SK-N-SH treated with all-trans-retinoic acid at 6 μM for 48 hours (cell line): ENCODE results near the gene FOXJ2.

Experiments used
- ATAC-seq: fragments of 200-7000 bp; cut with Tn5 transposase; 3 replicates; pipeline ENCODE4 v1.9.1; 2020; ENCODE audit warnings: mild to moderate bottlenecking, moderate library complexity
- ARNTL ChIP-seq: fragments of 450-650 bp; formaldehyde crosslinking; IDR thresholded peaks from 2 replicates; pipeline ENCODE4 v1.5.0; 2020; ENCODE audit warnings: low read depth, mild to moderate bottlenecking, moderate library complexity, borderline replicate concordance
- BACH2 ChIP-seq: fragments of 250-450 bp; sonication (Bioruptor Pico); IDR thresholded peaks from 2 replicates; pipeline ENCODE4 v1.9.0; 2021; ENCODE audit warnings: mild to moderate bottlenecking, borderline replicate concordance
- CSDC2 ChIP-seq: fragments of 250-450 bp; sonication (Bioruptor Pico); IDR thresholded peaks from 2 replicates; pipeline ENCODE4 v1.5.0; 2020; ENCODE audit warnings: mild to moderate bottlenecking, moderate library complexity
- GLIS3 ChIP-seq: fragments of 250-450 bp; sonication (Bioruptor Pico); IDR thresholded peaks from 2 replicates; pipeline ENCODE4 v1.5.0; 2020; ENCODE audit warnings: mild to moderate bottlenecking, moderate library complexity
- OSR1 ChIP-seq: fragments of 250-450 bp; sonication (Bioruptor Pico); IDR thresholded peaks from 2 replicates; pipeline ENCODE4 v1.8.0; 2022; ENCODE audit warnings: moderate library complexity, mild to moderate bottlenecking, inconsistent platforms
- PPARA ChIP-seq: fragments of 250-450 bp; sonication (Bioruptor Pico); IDR thresholded peaks from 2 replicates; pipeline ENCODE4 v1.5.0; 2020; ENCODE audit warnings: mild to moderate bottlenecking, borderline replicate concordance
- SNAI2 ChIP-seq: fragments of 250-450 bp; sonication (Bioruptor Pico); IDR thresholded peaks from 2 replicates; pipeline ENCODE4 v1.5.0; 2020; ENCODE audit warnings: mild to moderate bottlenecking, moderate library complexity
- TOX ChIP-seq: fragments of 250-450 bp; sonication (Bioruptor Pico); IDR thresholded peaks from 2 replicates; pipeline ENCODE4 v1.8.0; 2021; ENCODE audit warnings: mild to moderate bottlenecking, moderate library complexity, borderline replicate concordance
- ZC3H10 ChIP-seq: fragments of 250-450 bp; sonication (Bioruptor Pico); IDR thresholded peaks from 2 replicates; pipeline ENCODE4 v1.5.1; 2021; ENCODE audit warnings: mild to moderate bottlenecking, moderate library complexity
- ZFP3 ChIP-seq: fragments of 250-450 bp; sonication (Bioruptor Pico); IDR thresholded peaks from 2 replicates; pipeline ENCODE4 v1.5.0; 2020; ENCODE audit warnings: mild to moderate bottlenecking, moderate library complexity
- ZFP30 ChIP-seq: fragments of 450-650 bp; formaldehyde crosslinking; IDR thresholded peaks from 2 replicates; pipeline ENCODE4 v1.5.0; 2022; ENCODE audit warnings: mild to moderate bottlenecking, moderate library complexity
- ZNF565 ChIP-seq: fragments of 450-650 bp; formaldehyde crosslinking; conservative IDR thresholded peaks from 2 replicates; pipeline ENCODE4 v1.5.0; 2020; ENCODE audit warnings: low read depth, mild to moderate bottlenecking, moderate library complexity
- ZNF8 ChIP-seq: fragments of 450-650 bp; formaldehyde crosslinking; IDR thresholded peaks from 2 replicates; pipeline ENCODE4 v1.5.0; 2020; ENCODE audit warnings: mild to moderate bottlenecking, moderate library complexity
- TF ChIP-seq, protein P1 (sequence below): fragments of 250-450 bp; sonication (Bioruptor Pico); IDR thresholded peaks from 2 replicates; pipeline ENCODE4 v1.5.0; 2020; ENCODE audit warnings: mild to moderate bottlenecking, moderate library complexity
- TF ChIP-seq, protein P2 (sequence below): fragments of 250-450 bp; sonication (Bioruptor Pico); IDR thresholded peaks from 2 replicates; pipeline ENCODE4 v1.8.0; 2020; ENCODE audit warnings: mild to moderate bottlenecking, moderate library complexity, borderline replicate concordance
- TF ChIP-seq, protein P3 (sequence below): fragments of 250-450 bp; sonication (Bioruptor Pico); IDR thresholded peaks from 2 replicates; pipeline ENCODE4 v1.5.1; 2020; ENCODE audit warnings: low read depth, mild to moderate bottlenecking, moderate library complexity
- TF ChIP-seq, protein P4 (sequence below): fragments of 250-450 bp; sonication (Bioruptor Pico); IDR thresholded peaks from 2 replicates; pipeline ENCODE4 v1.5.1; 2021; ENCODE audit warnings: mild to moderate bottlenecking, moderate library complexity
- TF ChIP-seq, protein P5 (sequence below): fragments of 250-450 bp; sonication (Bioruptor Pico); IDR thresholded peaks from 2 replicates; pipeline ENCODE4 v1.8.0; 2021; ENCODE audit warnings: low read depth, mild to moderate bottlenecking, moderate library complexity, borderline replicate concordance

FOXJ2 gene

DNA sequence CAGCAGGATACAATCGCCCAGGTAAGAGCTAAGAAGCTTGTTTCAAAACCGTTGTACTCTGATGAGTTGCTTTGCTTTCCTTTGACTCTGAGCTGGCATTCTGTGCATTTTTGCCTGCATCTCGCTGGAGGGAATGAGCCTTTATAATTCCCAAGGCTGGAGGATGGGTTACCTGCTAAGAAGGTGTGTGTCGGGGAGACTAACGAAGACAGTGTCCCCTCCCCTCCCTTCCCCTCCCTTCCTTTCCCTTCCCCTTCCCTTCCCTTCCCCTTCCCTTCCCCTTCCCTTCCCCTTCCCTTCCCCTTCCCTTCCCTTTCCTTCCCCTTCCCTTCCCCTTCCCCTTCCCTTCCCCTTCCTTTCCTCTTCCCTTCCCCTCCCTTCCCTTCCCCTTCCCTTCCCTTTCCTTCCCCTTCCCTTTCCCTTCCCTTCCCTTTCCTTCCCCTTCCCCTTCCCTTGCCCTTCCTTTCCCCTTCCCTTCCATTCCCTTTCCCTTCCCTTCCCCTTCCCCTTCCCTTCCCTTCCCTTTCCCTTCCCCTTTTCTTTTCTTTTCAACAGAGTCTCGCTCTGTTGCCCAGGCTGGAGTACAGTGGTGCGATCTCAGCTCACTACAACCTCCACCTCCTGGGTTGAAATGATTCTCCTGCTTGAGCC lies 18.2 kb downstream of the FOXJ2 start:
- TF ChIP-seq ZFP3 (no peak), SNAI2 (CRISPR knock-in tag) (no peak), TOX (CRISPR knock-in tag) (no peak)
- TF ChIP-seq, protein P1, sequence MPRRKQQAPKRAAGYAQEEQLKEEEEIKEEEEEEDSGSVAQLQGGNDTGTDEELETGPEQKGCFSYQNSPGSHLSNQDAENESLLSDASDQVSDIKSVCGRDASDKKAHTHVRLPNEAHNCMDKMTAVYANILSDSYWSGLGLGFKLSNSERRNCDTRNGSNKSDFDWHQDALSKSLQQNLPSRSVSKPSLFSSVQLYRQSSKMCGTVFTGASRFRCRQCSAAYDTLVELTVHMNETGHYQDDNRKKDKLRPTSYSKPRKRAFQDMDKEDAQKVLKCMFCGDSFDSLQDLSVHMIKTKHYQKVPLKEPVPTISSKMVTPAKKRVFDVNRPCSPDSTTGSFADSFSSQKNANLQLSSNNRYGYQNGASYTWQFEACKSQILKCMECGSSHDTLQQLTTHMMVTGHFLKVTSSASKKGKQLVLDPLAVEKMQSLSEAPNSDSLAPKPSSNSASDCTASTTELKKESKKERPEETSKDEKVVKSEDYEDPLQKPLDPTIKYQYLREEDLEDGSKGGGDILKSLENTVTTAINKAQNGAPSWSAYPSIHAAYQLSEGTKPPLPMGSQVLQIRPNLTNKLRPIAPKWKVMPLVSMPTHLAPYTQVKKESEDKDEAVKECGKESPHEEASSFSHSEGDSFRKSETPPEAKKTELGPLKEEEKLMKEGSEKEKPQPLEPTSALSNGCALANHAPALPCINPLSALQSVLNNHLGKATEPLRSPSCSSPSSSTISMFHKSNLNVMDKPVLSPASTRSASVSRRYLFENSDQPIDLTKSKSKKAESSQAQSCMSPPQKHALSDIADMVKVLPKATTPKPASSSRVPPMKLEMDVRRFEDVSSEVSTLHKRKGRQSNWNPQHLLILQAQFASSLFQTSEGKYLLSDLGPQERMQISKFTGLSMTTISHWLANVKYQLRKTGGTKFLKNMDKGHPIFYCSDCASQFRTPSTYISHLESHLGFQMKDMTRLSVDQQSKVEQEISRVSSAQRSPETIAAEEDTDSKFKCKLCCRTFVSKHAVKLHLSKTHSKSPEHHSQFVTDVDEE (CRISPR knock-in tag) = no peak
- TF ChIP-seq, all 23 proteins: peak for 0
- ATAC-seq = no peak

DNA sequence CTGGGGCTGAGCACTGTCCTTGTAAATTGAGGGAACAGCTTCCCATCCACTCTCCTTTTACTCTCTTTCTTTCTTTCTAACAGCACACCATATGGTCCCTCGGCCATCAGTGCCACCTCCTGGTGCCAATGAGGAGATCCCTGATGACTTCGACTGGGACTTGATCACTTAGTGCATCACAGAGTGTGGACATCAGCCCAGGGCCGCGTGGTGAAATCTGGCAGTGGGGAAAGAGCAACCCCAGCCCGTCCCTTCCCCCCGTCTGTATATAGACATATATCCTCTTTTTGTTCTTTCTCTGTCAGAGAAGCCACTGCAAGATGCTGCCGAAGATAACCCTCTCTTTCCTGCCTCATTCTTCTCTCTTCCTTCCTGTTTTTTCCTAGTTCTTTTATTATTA lies 20.2 kb downstream of the FOXJ2 start:
- TF ChIP-seq, protein P2, sequence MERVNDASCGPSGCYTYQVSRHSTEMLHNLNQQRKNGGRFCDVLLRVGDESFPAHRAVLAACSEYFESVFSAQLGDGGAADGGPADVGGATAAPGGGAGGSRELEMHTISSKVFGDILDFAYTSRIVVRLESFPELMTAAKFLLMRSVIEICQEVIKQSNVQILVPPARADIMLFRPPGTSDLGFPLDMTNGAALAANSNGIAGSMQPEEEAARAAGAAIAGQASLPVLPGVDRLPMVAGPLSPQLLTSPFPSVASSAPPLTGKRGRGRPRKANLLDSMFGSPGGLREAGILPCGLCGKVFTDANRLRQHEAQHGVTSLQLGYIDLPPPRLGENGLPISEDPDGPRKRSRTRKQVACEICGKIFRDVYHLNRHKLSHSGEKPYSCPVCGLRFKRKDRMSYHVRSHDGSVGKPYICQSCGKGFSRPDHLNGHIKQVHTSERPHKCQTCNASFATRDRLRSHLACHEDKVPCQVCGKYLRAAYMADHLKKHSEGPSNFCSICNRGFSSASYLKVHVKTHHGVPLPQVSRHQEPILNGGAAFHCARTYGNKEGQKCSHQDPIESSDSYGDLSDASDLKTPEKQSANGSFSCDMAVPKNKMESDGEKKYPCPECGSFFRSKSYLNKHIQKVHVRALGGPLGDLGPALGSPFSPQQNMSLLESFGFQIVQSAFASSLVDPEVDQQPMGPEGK (CRISPR knock-in tag) = no peak
- TF ChIP-seq CSDC2 (CRISPR knock-in tag) = no peak
- no peak for TF ChIP-seq TOX (CRISPR knock-in tag)
- no peak for TF ChIP-seq BACH2 (CRISPR knock-in tag)
- TF ChIP-seq, protein P3, sequence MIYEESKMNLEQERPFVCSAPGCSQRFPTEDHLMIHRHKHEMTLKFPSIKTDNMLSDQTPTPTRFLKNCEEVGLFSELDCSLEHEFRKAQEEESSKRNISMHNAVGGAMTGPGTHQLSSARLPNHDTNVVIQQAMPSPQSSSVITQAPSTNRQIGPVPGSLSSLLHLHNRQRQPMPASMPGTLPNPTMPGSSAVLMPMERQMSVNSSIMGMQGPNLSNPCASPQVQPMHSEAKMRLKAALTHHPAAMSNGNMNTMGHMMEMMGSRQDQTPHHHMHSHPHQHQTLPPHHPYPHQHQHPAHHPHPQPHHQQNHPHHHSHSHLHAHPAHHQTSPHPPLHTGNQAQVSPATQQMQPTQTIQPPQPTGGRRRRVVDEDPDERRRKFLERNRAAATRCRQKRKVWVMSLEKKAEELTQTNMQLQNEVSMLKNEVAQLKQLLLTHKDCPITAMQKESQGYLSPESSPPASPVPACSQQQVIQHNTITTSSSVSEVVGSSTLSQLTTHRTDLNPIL = no peak
- no peak for TF ChIP-seq GLIS3 (CRISPR knock-in tag)
- TF ChIP-seq, protein P4, sequence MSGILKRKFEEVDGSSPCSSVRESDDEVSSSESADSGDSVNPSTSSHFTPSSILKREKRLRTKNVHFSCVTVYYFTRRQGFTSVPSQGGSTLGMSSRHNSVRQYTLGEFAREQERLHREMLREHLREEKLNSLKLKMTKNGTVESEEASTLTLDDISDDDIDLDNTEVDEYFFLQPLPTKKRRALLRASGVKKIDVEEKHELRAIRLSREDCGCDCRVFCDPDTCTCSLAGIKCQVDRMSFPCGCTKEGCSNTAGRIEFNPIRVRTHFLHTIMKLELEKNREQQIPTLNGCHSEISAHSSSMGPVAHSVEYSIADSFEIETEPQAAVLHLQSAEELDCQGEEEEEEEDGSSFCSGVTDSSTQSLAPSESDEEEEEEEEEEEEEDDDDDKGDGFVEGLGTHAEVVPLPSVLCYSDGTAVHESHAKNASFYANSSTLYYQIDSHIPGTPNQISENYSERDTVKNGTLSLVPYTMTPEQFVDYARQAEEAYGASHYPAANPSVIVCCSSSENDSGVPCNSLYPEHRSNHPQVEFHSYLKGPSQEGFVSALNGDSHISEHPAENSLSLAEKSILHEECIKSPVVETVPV = no peak
- no peak for TF ChIP-seq OSR1
- TF ChIP-seq ZNF565 (CRISPR knock-in tag) = no peak
- TF ChIP-seq ARNTL (CRISPR knock-in tag) = no peak
- TF ChIP-seq, protein P1 (CRISPR knock-in tag) = no peak
- no peak for TF ChIP-seq SNAI2 (CRISPR knock-in tag)
- TF ChIP-seq PPARA (CRISPR knock-in tag) = no peak
- no peak for TF ChIP-seq ZNF8 (CRISPR knock-in tag)
- no peak for TF ChIP-seq ZFP30 (CRISPR knock-in tag)
- TF ChIP-seq, protein P5, sequence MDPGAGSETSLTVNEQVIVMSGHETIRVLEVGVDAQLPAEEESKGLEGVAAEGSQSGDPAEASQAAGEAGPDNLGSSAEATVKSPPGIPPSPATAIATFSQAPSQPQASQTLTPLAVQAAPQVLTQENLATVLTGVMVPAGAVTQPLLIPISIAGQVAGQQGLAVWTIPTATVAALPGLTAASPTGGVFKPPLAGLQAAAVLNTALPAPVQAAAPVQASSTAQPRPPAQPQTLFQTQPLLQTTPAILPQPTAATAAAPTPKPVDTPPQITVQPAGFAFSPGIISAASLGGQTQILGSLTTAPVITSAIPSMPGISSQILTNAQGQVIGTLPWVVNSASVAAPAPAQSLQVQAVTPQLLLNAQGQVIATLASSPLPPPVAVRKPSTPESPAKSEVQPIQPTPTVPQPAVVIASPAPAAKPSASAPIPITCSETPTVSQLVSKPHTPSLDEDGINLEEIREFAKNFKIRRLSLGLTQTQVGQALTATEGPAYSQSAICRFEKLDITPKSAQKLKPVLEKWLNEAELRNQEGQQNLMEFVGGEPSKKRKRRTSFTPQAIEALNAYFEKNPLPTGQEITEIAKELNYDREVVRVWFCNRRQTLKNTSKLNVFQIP (CRISPR knock-in tag) = no peak
- no peak for TF ChIP-seq ZC3H10 (CRISPR knock-in tag)
- no peak for ATAC-seq
